ENCODE data around the gene SOD1.

DNA sequence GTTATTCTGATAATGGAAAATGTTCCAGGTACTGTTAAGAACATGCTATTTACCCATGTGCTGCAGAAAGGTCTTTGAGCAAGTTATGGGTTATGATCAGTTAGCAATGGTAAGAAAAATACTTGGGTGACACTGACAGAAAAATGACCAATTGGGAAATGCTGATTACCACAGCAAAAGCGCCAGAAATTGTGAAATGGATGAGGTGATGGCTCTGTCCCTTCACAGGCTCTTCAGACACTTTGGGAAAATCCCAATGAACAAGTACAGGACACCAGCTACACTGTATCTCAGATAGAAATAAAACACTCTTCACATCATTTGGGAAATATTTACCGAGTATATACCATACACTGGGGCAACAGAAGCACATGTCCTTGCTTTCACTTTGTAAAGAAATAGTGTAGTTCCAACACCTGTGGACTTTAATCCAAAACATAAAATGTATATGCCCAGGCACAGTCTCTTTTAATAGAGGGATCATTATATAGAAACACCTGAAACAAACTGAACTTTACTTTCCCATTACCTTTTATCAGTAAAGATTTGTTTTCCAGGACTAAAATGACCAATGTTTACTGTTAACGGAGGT, 13.9 kb downstream of the SOD1 start:
- TF ChIP-seq, protein P1, sequence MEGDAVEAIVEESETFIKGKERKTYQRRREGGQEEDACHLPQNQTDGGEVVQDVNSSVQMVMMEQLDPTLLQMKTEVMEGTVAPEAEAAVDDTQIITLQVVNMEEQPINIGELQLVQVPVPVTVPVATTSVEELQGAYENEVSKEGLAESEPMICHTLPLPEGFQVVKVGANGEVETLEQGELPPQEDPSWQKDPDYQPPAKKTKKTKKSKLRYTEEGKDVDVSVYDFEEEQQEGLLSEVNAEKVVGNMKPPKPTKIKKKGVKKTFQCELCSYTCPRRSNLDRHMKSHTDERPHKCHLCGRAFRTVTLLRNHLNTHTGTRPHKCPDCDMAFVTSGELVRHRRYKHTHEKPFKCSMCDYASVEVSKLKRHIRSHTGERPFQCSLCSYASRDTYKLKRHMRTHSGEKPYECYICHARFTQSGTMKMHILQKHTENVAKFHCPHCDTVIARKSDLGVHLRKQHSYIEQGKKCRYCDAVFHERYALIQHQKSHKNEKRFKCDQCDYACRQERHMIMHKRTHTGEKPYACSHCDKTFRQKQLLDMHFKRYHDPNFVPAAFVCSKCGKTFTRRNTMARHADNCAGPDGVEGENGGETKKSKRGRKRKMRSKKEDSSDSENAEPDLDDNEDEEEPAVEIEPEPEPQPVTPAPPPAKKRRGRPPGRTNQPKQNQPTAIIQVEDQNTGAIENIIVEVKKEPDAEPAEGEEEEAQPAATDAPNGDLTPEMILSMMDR (IDR thresholded peaks at IDR 0.05) = no peak
- TF ChIP-seq POLR2AphosphoS5 (IDR thresholded peaks at IDR 0.05) (no peak), POLR2A (IDR thresholded peaks at IDR 0.05) (no peak)

All from prostate gland (tissue), 2 donors.